ENCODE data around the gene ZNF440. TPM values are rescaled to one million over a fixed set of nuclear protein-coding genes. Genes with fewer than 3 reads are reported as not detected.
"Not testable (repeated sequence)": the region's sequence is repeated elsewhere in the genome, so short reads cannot be mapped to it uniquely, and the experiment has no call there.

ZNF440 gene
- polyA plus RNA-seq (2011; rRNA removed) (4.9 and 6.3 TPM in 2 replicates), polyA minus RNA-seq (2011; rRNA and poly(A)+ RNA removed) (6.3 and 9.8 TPM in 2 replicates)

DNA sequence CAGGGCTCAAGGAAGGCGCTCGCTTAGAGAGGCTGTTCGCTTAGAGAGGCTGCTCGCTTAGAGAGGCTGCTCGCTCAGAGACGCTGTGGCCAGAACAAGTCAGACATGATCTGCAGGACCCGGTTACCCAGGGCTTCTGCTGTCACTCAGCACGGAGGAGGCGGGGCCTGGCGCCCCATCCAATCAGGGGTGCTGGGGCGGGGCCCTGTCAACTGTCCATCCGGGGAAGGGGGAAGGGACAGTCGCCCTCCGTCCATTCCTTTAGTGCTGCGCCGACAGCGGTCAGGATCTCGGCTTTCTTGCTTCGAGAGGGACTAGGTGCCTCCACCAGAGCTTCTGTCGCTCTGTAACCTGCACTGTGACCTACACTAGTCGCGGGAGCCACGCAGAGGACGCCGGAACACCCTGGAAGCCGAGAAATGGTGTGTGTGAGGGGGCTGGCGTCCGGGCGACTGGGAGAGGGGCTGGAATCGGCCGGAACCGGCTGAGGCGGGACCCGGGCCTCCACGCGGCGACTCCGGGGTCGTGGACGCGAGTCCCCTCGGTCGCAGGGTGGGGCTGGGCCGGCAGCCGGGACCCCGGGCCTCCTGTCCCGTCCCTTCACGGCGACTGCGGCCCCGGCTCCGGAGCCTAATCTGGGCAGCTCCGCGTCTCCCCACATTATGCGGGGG lies at the start of gene ZNF440:
Gene ZNF440 (plus strand): TSS at position 245 of the 671 bp plus-strand sequence. CDS start 175 bp downstream, at position 420.
- POLR2A ChIA-PET, result interaction anchor here (1.9 kb wide), 1 partner anchor 16 kb away, joined by 5 read pairs; the partner anchor contains the start of gene ZNF491
- TF ChIP-seq, protein P1, sequence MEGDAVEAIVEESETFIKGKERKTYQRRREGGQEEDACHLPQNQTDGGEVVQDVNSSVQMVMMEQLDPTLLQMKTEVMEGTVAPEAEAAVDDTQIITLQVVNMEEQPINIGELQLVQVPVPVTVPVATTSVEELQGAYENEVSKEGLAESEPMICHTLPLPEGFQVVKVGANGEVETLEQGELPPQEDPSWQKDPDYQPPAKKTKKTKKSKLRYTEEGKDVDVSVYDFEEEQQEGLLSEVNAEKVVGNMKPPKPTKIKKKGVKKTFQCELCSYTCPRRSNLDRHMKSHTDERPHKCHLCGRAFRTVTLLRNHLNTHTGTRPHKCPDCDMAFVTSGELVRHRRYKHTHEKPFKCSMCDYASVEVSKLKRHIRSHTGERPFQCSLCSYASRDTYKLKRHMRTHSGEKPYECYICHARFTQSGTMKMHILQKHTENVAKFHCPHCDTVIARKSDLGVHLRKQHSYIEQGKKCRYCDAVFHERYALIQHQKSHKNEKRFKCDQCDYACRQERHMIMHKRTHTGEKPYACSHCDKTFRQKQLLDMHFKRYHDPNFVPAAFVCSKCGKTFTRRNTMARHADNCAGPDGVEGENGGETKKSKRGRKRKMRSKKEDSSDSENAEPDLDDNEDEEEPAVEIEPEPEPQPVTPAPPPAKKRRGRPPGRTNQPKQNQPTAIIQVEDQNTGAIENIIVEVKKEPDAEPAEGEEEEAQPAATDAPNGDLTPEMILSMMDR (IDR thresholded peaks at IDR 0.05; ENCODE audit: low read depth, low read length), result no peak
- CTCF ChIA-PET, result interaction anchor here (1.2 to 8.4 kb wide), 3 partner anchors 16 to 712 kb away, joined by 3 to 64 read pairs (median 6); partner anchors contain the start of gene ZNF491
- H3K9me3 ChIP-seq (ENCODE audit: control insufficient read depth, insufficient read depth, low read length), result peaks cover 20% of the 10 kb centered on the region
- peak; percentile 78 for DNase-seq (ENCODE audit: low read depth, low spot score)
- H3K4me3 ChIP-seq (ENCODE audit: low read depth, low read length), result peak within 1 kb of the TSS; percentile 97
- H3K27me3 ChIP-seq (ENCODE audit: control insufficient read depth, insufficient read depth, low read length), result no peaks in the 10 kb centered on the region
- peak within 1 kb of the TSS; percentile 68 for H3K27ac ChIP-seq (ENCODE audit: low read depth, low read length)

DNA sequence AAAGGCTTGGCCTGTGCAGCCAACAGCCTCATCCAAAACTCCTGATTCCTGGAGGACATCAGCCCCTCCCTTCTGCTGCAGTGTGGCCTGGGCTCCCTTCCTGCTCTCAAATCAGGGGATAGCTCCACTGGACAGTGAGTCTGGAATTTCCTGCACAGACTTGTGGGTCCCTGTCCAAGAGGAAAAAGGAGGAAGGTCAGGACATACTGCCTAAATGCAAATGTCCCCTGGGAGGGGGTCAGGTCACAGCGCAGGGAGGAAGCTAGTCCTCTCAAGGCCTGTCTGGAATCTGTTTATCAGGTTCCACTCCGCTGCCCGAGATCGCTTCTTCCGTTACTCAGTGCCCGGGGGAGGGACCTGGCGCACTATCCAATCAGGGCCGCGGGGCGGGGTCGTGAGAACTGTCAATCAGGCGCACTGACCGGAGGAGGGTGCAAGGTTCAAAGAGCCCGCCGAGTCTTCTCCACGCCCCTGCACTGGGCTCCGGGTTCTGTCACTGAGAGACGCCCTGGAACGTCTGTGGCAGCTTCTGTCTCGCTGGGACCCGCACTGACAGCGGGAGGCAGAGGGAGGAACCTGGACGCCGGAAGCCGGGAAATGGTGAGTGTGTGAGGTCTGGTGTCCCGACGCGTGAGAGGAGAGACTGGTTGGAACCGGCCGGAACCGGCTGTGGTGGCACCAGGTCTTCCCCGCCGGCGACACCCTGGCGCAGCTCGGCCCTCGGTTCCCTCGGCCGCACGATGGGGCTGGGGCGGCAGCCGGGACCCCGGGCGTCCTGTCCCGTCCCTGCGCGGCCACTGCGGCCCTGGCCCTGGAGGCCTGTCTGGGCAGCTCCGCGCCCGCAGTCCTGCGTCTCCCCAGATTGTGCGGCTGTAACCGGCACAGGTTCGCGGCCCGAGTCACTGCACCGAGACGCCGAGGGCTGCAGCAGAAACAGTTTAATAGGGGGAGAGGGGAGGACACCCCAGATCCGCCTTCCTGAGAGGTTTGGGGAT lies 47.2 kb upstream of the ZNF440 start, which contains the start of gene ZNF441:
Gene ZNF441 (plus strand): TSS at position 404 of the 995 bp plus-strand sequence. CDS start 194 bp downstream, at position 598.
- ChIA-PET CTCF (interaction anchor here (0.6 to 1.4 kb wide), 4 partner anchors 31 to 619 kb away, joined by 3 to 5 read pairs (median 4); no protein-coding TSS in a partner anchor), POLR2A (no interaction called here)
- DNase-seq (ENCODE audit: low read depth, low spot score), result peak; percentile 72
- Histone ChIP-seq H3K4me3 (ENCODE audit: low read depth, low read length) (peak within 1 kb of the TSS; percentile 96), H3K27ac (ENCODE audit: low read depth, low read length) (peak within 1 kb of the TSS; percentile 68), H3K9me3 (ENCODE audit: control insufficient read depth, insufficient read depth, low read length) (peaks cover 10% of the 10 kb centered on the region), H3K27me3 (ENCODE audit: control insufficient read depth, insufficient read depth, low read length) (no peaks in the 10 kb centered on the region)
- TF ChIP-seq, protein P1 (IDR thresholded peaks at IDR 0.05; ENCODE audit: low read depth, low read length), result no peak

DNA sequence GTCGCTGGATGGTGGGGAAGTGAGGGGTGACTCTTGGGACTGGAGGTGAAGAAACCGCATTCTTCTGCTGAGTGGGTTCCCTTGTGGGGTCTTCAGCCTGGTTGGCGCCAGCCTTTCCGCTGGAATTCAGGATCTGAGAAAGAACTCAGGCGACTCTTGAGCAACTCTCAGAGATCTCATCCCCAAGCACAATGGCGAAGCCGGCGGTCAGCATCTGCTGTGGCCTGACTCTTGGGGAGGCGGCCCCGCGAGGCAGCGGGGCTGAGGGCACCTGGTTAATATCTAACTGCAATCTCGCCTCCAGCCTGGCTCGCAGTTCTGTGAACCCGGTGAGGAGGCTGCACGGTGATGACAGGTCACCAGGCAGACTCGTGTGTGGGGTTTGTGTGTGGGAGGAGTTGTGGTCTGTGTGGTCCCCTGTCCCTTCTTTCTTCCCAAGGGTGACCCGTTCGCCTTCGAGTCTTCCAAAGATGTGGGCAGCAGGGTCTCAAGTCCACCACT lies 46.4 kb upstream of the ZNF440 start:
- Histone ChIP-seq H3K4me3 (ENCODE audit: low read depth, low read length) (peak overlapping the region; percentile 96), H3K27me3 (ENCODE audit: control insufficient read depth, insufficient read depth, low read length) (no peaks in the 10 kb centered on the region), H3K9me3 (ENCODE audit: control insufficient read depth, insufficient read depth, low read length) (peaks cover 17% of the 10 kb centered on the region), H3K27ac (ENCODE audit: low read depth, low read length) (peak overlapping the region; percentile 39)
- ChIA-PET POLR2A (no interaction called here), CTCF (no interaction called here)
- DNase-seq (ENCODE audit: low read depth, low spot score), result no peak
- TF ChIP-seq, protein P1 (IDR thresholded peaks at IDR 0.05; ENCODE audit: low read depth, low read length), result no peak

DNA sequence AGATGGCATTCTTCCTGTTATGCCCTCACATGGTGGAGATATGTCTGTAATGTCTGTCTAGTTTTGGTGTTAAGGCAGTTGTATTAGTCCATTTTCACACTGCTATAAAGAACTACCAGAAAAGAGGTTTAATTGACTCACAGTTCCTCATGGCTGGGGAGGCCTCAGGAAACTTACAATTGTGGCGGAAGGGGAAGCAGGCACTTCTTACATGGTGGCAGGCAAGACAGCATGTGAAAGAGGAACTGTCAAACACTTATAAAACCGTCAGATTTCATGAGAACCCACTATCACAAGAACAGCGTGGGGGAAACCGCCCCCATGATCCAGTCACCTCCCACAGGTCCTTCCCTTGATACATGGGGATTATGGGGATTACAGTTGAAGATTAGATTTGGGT lies 44.1 kb upstream of the ZNF440 start:
- Histone ChIP-seq H3K4me3 (ENCODE audit: low read depth, low read length) (no peak overlapping the region), H3K27ac (ENCODE audit: low read depth, low read length) (no peak overlapping the region), H3K9me3 (ENCODE audit: control insufficient read depth, insufficient read depth, low read length) (peaks cover 21% of the 10 kb centered on the region), H3K27me3 (ENCODE audit: control insufficient read depth, insufficient read depth, low read length) (no peaks in the 10 kb centered on the region)
- DNase-seq (ENCODE audit: low read depth, low spot score), result no peak
- ChIA-PET POLR2A (no interaction called here), CTCF (no interaction called here)
- TF ChIP-seq, protein P1 (IDR thresholded peaks at IDR 0.05; ENCODE audit: low read depth, low read length), result no peak

DNA sequence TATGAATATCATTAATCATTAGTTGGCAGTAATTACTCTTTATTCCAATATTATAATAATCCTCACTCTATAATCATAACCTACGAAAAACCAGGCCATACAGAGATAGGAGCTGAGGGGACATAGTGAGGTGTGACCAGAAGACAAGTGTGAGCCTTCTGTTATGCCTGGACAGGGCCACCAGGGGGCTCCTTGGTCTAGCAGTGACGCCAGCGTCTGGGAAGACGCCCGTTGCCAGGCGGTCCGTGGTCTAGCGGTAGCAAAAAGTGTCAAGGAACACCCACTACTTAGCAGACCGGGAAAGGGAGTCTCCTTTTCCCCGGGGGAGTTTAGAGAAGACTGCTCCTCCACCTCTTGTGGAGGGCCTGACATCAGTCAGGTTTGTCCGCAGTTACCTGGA lies 42.6 kb upstream of the ZNF440 start:
- CTCF ChIA-PET, result interaction anchor here (1.0 kb wide), 1 partner anchor 26 kb away, joined by 8 read pairs; no protein-coding TSS in a partner anchor
- not testable (repeated sequence) for DNase-seq (ENCODE audit: low read depth, low spot score)

DNA sequence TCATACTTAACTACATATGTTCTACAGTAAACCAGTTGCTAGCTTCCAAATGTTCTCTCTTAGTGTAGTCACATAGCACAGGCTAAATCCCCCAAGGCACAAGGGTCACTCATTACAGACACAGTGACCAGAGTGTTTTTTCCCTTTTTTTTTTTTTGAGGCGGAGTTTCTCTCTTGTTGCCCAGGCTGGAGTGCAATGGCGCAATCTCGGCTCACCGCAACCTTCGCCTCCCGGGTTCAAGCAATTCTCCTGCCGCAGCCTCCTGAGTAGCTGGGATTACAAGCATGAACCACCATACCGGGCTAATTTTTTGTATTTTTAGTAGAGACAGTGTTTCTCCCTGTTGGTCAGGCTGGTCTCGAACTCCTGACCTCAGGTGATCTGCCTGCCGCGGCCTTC lies 37.4 kb upstream of the ZNF440 start:
- CTCF ChIA-PET, result interaction anchor here (1.0 kb wide), 1 partner anchor 21 kb away, joined by 3 read pairs; no protein-coding TSS in a partner anchor
- H3K9me3 ChIP-seq (ENCODE audit: control insufficient read depth, insufficient read depth, low read length), result peaks cover 43% of the 10 kb centered on the region
- H3K4me3 ChIP-seq (ENCODE audit: low read depth, low read length); DNase-seq (ENCODE audit: low read depth, low spot score); POLR2A ChIA-PET; H3K27ac ChIP-seq (ENCODE audit: low read depth, low read length); H3K27me3 ChIP-seq (ENCODE audit: control insufficient read depth, insufficient read depth, low read length): not testable (repeated sequence)

More for the DNA sequence above, 42.6 kb upstream of the ZNF440 start:
- H3K27me3 ChIP-seq (ENCODE audit: control insufficient read depth, insufficient read depth, low read length); H3K4me3 ChIP-seq (ENCODE audit: low read depth, low read length); POLR2A ChIA-PET; H3K27ac ChIP-seq (ENCODE audit: low read depth, low read length): not testable (repeated sequence)
- H3K9me3 ChIP-seq (ENCODE audit: control insufficient read depth, insufficient read depth, low read length), result peaks cover 29% of the 10 kb centered on the region
